HG02943 (cell line): Measurements from ENCODE around the gene ANKH.
A peak's percentile ranks its signal among the peaks of the same experiment; 100 is the strongest.

ENCODE experiments used
- ATAC-seq: cut with Tn5 transposase; IDR thresholded peaks from one replicate; pipeline ENCODE4 v1.9.1; 2021; ENCODE audit warnings: mild to moderate bottlenecking, low read depth, moderate library complexity; ENCODE audit not compliant: unreplicated experiment

The ANKH gene

DNA sequence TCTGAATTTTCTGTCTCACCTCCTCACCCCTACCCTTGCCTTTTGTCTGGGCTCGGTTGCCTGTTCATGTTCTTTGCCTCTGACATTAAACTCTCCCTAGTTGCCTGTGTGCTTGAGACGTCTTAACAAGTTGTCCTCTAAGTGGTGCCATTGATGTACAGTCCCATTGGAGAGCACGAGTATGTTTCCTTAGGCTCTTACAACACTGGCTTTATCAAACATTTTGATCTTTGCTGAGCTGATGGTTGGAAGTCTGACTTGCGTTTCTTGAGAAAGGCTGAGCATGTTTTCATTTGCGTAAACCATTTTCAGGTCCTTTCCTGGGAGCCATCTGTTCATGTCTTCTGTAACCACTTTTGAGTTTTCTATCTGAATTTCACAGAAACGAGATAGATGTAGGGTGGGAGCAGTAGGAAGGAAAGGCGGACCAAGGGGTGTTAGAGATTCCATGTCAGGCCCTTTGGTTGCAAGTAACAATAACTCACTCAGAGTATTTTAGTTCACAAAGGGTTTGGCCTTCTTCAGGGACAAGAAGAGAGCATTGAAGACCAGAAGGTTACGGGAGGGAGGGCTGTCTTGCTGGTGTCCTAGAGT, 171.7 kb downstream of the ANKH start:
- no peak for ATAC-seq

DNA sequence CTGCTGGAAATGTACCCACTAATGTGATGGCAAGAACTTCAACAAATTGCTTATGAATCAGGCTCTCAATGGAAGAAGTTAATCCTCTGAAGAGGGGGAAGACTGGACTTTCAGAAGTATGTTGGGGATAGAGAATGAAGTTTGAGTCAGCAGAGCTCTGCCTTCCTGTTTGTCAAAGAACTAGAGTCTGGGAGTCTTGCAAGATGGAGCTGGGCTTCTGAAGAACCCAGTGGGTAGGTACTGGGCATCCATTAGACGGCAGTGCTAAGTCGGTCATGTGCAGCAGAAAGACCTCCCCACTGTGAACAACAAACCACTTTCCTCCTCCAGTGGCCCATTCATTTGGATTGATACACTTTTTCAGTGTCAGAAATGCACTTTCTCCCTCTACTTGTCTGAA, 172.4 kb downstream of the ANKH start:
- ATAC-seq = no peak

DNA sequence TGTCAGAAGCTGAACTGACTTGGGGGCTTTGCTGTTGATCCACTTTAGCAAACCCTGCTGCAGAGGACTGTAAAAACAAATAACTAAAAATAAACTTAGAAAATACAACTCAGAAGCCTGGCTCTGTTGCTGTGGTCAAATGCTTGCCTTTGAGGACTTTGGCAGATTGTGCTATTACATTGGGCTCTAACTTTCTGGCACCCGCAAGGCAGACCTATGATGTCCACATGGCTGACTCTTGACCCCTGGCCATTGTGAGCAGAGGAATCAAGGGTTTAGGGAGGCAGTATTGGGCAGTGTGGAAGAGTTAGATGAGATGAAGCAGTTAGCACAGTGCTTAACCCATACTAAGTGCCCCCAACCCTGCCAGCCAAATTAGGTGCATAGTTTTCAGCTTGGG, 173.1 kb downstream of the ANKH start:
- ATAC-seq = no peak

DNA sequence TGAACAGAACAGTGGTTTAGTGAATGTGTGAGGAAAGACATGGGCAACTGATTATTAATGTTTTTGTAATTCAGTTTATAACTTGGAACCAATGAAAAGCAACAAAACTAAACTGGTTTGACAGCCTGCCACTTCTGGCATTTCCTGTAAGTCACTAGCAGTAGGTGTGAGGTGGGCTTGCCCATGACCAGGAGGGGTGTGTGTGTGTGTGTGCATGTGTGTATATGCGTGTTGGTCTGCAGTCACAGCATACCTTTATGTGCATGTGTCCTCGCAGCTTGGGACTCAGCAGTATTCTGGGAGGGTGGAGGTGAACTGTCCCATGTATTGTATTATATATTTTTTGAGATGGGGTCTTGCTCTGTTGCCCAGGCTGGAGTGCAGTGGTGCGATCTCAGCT, 174.7 kb downstream of the ANKH start:
- no peak for ATAC-seq

DNA sequence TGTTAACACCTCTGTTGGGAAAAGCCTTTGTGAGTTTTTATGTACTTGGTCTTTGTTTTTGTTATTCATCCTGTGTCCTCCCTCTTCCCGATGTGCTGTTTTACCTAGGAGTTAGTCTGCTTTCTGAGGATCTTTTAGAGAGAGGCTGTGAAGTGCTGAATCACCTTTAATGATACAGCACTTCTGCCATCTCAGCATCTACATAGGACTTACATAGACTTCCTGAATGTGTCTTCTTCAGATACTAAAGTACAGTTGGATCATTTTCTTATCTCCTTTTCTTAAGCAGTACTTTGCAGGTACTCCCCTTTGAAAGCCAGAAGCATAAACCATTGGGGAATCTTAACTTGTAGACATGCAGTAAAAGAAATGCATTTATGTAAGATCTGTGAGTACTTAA, 175.5 kb downstream of the ANKH start:
- ATAC-seq = no peak

DNA sequence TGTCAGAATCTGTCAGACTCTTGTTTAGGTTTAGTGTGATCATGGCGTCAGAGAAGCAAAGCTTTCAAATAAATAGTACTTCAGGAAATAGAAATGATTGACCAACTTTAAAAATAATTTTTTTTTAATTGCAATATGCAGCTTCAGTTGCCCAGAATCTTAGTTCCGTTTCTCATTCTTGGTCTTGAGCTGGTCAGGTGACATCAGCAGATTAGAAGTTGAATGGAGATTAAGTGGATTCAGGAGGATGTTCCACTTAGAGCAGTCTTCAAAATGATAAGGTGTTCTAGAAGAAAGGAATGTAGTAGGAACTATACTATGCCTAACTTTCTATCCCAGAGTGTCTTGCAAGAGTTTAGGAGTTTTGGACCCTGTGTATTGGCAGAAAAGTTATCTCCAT, 176.4 kb downstream of the ANKH start:
- ATAC-seq = no peak

DNA sequence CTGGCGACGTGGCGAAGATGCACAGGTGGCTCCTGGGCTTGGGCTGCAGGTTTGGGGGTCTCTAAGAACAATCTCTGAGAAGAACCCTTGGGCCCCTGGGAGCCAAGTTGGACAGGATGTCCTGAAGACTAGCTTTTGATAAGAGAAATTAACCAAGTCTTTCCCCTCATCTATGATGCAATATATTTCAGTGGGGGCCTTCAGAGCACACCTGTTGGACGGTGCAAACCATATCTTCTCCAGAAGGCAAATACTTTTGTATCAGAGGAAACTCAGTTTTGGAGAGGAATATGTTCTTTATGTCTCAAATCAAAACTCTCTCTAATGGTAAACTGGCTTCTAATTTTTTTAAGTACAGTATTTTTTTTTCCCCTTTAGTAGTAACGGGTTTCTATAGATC, 178.5 kb downstream of the ANKH start:
- no peak for ATAC-seq

DNA sequence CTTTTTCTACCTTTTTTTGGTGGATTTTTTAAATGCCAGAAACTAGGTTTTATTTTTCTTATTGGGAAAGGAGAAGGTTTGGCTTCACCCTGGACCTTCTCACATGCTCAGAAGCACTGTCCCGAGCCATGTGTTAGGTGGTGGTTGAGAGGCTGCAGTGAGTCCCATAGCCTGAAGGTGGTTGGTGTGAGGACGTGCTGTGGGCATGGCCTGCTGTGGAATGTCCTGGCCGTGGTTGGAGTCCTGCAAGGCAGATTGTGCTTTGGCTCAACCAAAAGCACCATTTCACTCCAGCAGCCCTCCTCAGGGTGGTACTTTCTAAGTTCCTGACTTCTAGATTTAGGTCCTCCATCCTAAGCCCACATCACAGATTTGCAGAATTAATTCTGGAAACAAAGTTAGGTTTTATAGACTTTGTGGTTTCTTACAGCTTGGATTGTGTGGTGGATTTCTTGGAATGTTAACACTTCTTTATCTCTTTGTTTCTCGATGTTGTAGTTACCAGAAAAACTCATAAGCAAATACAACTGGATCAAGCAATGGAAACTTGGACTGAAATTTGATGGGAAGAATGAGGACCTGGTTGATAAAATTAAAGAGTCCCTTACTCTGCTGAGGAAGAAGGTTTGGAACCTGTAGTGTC, 184.4 kb downstream of the ANKH start:
- ATAC-seq = no peak

DNA sequence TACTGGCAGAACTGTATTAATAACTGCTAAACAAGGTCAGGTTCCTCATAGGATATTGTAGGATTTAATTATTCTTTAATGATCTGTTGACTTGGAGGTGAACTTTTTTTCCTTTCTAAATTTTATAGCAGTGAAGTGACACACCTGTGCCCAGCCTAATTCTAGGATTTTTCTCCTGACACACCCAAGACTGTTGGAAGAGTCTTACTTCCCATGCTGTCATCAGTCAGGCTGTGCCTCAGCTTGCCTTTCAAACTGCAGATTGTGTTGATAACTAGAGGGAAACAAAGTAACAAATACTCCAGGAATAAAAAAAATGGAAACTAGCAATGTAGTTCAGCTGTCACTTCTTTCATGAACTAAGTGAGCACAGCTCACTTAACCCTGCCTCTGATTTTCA, 185.1 kb downstream of the ANKH start:
- ATAC-seq = no peak

DNA sequence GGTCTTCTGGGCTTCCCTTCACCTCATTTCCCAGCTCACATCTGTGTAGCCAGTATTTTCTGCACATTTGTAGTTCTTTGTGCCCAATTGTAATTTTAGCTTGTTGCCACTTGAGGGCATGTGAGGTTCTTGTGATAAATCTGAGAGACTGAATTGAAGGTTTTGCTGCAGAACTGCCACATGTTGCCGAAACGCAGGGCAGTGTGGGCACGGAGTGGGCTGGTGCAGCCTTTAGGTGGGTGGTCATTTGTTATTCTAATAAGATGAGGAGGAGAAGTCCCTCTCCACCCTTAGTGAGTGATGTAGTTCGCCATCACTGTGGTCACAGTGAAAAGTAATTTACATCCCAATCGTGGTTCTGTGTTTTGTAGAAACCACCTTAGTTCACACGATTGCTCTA, 185.8 kb downstream of the ANKH start:
- peak; percentile 94 for ATAC-seq

DNA sequence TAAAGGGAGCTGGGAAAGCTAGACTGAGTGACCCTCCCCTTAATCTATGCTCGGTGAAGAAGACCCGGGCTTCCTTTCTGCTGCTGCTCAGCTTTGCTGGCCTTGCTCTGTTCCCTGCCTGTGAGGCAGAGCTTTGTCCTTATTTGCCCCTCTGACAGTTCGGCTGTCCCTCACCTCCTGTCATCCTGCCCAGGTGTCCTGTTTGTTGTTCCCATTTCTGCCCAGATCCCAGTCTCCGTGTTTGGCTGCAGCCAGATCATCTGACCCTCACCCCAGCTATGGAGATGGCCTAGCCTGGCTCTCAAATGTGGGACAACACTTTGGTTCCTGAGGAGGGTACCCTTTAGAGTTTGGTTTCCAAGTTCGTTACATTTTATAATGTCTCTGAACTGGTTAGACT, 186.8 kb downstream of the ANKH start:
- ATAC-seq = no peak

DNA sequence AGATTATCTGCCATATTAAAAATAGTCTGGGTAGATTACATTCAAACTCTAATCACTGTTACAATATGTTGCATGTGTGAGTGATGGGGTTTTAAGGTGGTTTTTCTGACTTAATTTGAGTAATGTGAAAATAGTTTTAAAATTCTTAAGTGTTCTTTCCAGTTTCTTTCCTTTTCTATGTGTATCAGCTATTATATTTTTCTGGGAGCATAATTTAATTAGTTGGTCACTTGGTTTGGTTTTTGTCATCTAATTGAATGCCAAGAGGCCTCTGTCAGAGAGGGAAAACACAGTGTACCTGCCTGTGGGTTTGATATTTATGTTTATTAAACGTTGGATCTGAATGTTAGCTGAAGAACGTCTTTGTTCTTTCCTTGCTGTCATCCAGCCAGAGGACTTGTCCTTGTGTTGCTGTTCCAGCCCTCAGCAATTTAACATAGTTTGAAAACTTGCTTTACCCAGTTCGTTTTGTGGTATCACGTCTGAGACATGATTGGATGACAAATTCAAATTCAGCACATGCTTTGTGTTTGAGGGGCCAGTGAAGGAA, 187.6 kb downstream of the ANKH start:
- no peak for ATAC-seq

DNA sequence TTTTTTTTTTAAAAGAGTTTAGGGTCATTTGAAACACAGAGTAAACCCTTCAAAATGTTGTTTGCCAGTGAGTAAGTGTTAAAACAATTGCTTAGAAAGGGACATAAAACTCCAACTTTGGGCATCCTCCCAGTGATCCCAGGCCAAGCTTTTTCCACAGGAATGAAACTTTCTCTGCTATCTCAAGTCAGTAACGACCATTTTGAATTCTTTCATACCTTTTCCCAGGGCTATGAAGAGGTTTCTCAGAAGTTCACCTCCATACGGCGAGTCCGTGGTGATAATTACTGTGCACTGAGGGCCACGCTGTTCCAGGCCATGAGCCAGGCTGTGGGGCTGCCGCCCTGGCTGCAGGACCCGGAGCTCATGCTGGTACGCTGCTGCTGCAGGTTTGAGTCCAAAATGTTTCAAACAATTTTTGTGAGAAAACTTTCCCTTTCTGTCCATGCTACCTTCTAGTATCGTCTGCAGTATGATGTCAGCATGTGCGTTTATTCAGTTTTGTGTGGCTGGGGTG, 190.3 kb downstream of the ANKH start:
- no peak for ATAC-seq

DNA sequence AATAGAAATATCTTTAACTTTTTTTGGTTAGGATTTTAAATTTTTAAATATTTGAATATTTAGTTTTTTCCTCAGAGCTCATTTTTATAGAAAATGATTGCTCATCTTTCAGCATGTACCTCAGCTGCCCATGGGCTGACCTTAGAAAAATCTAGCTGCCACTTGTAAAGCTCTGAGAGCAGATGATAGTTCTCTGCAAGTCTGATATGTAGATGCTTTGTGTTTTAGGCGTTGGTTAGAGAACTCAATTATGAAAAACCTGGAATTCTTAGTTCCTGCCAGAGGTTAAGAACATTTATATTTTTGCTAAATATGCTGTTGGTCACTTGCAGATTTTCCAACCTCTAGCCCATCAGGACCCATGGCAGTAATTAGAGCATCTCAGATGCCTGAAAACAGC, 192.0 kb downstream of the ANKH start:
- ATAC-seq = no peak

DNA sequence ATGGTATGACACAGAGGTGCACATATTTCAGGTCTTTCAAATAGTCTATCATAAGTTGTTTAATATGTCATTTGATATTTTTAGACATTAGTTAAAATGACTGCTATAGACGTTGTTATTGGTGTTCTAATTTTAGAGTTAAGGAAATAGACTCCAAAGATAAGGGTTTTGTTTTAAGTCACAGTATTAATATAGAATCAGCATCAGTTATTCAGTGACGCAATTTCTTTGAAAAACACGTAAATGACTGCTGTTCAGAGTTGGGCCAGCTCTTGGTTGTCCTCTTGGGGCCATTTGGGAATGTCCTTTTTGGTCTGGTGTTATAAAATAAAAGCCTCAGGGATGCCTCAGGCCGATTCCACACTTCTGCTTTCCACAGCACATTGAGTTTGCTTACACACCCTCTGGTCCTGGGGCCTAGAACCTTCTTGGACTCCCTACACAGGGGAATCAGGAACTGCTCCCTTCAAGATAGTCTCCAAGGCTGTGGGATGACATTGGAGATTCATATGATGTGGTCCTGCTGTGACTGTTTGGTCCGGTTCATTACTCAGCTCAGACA, 192.7 kb downstream of the ANKH start:
- ATAC-seq = no peak

DNA sequence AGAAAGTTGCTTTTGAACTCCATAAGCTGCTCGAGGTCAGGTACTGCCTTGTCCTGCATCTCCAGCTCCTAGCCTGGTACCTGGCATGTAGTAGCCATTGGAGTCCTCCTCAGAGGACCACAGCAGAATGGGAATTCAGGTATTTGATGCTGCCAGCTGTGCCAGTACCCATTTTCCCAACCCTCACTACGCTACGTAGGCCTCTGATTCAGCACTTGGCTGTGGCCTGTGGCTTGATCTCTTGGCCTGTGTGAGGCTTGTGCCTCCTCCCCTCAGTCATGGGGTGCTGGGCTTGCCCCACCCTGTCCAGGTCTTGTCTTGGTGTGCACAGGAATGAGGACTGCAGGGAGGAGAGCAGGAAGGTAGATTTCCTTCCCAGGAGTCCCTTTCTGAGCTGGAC, 195.3 kb downstream of the ANKH start:
- ATAC-seq = peak; percentile 53

DNA sequence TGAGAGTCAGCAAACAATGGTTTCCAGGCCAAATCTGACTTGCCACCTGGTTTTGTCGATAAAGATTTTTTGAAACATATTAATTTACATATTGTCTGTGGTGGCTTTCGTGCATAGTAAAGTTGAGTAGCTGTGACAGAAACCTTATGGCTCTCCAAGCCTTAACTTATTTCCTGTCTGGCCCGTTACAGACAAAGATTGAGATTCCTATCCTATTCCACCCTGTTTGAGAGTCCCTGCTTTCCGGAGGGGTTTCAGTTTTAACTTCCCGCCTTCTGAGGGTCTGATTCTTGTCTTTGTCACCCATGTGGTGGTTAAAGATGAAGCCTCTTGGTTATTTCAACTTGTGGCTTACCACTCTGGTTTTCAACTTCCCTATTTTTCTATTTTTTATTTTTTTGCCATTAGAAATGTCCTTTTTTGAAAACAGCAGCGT, 195.7 kb downstream of the ANKH start:
- peak; percentile 55 for ATAC-seq

DNA sequence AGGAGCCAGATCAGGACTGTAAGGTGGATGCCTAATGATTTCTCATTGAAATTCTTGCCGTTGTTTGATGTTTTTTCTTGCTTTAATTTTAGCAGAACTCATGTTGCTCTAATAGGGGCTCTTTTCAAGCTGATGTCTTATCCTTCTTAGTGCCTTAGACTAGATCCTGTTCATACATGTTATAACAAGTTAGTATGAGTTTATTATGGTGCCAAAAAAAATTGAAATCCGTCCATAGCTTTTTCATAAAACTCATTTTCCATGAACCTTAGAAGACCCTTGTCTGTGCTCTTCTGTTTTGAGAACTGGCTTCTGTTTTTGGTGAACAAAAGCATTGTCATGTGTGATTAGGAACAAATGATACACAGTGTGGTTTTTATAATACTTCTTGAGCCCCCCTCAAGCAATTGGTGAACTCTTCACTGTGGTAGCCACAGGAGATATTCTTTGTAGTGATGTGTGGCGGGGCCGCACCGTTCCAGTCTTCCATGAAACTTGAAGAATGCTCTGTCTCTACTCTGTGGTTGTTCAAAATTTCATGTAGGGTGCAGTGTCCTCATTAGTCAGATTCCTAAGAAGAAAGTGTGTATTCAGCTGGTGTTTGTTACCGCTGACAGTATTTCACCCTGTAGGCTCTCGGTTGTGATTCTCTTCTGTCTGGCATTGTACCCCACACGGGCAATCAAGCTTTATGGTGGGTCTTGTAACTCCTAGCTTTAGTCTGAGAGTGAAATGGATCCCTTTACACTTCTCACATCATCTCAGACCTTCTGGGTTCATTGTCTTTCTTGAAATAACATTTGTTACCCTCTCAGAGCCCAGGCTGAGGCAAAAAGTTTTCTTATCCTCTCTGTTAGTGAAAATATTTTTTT, 196.4 kb downstream of the ANKH start:
- ATAC-seq = no peak

DNA sequence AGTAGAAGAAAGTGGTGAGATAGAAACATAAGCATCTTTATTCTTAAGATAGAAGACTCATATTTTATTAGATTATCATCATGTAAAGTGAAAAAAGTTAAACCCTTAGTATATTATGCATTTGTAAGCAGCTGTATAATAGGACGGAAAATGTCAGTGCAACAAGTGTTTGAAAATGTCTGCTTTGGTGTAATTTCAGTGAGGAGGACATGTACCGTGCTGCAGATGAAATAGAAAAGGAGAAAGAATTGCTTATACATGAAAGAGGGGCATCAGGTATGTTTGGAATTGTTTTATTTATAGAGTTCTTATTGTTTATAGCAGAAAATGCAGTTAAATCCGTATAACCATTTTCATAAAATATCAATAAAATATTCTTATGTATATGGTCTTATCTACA, 198.1 kb downstream of the ANKH start:
- ATAC-seq = no peak

DNA sequence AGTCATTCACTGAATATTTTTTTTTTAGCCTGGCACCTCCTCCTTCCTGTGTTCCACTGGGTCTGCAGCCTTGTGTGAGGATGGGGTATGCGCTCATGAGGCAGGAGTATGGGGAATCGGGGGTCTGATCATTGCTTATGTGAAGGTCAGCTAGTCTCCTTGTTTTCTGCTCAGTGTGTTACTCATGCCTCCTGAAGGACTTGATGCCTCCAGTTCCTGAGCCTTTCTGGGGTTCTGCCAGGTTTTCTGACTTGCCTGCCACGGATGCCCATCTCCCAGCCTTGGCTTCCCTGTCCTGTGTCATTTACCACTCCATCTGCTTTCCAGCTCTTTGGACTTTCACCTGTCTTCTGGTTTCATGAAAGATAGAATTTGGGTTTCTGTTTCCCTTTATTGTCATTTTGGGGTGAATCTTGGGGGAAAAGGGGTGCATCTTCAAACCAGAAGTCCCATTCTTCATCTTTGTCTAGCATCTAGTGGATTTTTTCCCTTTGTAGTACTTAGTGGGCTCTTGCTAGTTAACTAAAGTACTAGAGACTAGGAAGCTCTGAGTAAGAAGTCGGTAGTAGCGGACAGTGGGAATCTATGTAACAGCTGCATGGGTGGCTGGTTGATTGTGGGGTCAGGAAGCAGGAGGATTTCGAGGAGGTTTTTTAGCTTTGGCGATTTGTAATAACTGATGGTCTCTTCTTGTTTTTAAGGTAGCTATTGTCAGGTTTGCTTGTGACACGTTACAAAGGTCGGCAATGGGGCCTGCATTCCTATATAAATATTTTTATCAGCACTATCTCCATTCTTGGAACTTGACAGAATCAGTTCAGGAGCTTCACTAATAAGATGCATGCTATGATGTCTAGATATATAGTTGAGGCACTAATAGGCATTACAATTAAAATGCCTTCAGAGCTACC, 198.8 kb downstream of the ANKH start:
- no peak for ATAC-seq
